GM06990 (cell line): ENCODE measurements around the gene SLC35F5.
A peak's percentile ranks its signal among the peaks of the same experiment; 100 is the strongest.

Source experiments
- DNase-seq: peaks from one replicate; pipeline ENCODE4 v3.0.0-alpha.2; 2011; ENCODE audit not compliant: insufficient read length; ENCODE audit errors: extremely low read depth
- H3K27me3 ChIP-seq: replicated peaks from 2 replicates; pipeline ENCODE4 v1.6.0; 2011; ENCODE audit warnings: low read length; ENCODE audit not compliant: control insufficient read depth, insufficient read depth
- H3K36me3 ChIP-seq: 2 replicates; pipeline ENCODE4 v1.5.1; 2011; ENCODE audit warnings: low read length; ENCODE audit not compliant: control insufficient read depth, insufficient read depth
- H3K4me3 ChIP-seq: replicated peaks from 2 replicates; pipeline ENCODE4 v1.5.1; 2011; ENCODE audit warnings: low read depth, mild to moderate bottlenecking, control low read depth, low read length
- TF ChIP-seq, protein P1 (sequence below): IDR thresholded peaks from 2 replicates; pipeline ENCODE4 v1.5.1; 2011; ENCODE audit warnings: low read length, control low read depth, mild to moderate bottlenecking, inconsistent platforms; ENCODE audit not compliant: insufficient read depth, poor library complexity, severe bottlenecking

SLC35F5 gene

DNA sequence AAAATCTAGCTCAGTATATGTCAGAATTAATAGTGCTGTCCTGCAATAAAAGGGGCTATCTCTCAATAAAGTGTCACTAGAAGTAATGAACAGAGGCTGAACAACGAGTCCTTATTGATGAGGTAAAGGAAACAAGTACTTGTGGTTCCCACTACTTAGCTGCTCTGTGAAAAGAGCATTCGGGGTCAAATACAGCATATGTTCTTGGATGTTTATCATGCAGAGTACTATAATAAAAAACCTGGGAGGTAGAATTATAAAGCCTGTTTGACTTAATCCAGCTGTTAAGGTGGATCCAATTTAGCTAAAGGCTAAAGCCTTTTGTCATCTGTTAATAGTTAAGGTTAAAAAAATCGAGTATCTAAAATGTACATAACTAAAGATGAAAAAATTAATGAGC, 32.4 kb downstream of the SLC35F5 start:
- DNase-seq = no peak
- Histone ChIP-seq H3K4me3 (no peak overlapping the region), H3K36me3 (no peaks in the 10 kb centered on the region; the same call in none of the 2 replicates), H3K27me3 (no peaks in the 10 kb centered on the region)
- TF ChIP-seq, protein P1, sequence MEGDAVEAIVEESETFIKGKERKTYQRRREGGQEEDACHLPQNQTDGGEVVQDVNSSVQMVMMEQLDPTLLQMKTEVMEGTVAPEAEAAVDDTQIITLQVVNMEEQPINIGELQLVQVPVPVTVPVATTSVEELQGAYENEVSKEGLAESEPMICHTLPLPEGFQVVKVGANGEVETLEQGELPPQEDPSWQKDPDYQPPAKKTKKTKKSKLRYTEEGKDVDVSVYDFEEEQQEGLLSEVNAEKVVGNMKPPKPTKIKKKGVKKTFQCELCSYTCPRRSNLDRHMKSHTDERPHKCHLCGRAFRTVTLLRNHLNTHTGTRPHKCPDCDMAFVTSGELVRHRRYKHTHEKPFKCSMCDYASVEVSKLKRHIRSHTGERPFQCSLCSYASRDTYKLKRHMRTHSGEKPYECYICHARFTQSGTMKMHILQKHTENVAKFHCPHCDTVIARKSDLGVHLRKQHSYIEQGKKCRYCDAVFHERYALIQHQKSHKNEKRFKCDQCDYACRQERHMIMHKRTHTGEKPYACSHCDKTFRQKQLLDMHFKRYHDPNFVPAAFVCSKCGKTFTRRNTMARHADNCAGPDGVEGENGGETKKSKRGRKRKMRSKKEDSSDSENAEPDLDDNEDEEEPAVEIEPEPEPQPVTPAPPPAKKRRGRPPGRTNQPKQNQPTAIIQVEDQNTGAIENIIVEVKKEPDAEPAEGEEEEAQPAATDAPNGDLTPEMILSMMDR = no peak

DNA sequence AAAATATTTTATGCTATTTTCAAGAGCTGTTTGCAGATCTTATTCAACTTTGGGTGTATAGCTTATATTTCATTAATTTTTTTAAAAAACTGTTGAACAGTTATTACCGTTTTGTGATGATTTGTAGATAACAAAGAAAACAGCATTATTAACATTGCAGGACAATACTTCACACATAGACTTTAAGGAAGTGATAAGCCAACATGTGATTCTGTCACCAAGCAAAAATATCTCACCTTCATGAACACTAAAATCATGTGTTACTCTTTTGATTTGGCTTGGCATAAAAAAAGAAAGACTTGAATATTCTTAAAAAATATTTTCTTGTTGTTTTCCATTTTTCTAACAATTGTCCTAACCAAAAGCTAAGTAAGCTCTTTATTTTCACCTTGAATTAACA, 33.0 kb downstream of the SLC35F5 start:
- no peak for DNase-seq
- no peaks in the 10 kb centered on the region; the same call in none of the 2 replicates for H3K36me3 ChIP-seq
- TF ChIP-seq, protein P1 = no peak
- H3K27me3 ChIP-seq = no peaks in the 10 kb centered on the region
- H3K4me3 ChIP-seq = no peak overlapping the region

DNA sequence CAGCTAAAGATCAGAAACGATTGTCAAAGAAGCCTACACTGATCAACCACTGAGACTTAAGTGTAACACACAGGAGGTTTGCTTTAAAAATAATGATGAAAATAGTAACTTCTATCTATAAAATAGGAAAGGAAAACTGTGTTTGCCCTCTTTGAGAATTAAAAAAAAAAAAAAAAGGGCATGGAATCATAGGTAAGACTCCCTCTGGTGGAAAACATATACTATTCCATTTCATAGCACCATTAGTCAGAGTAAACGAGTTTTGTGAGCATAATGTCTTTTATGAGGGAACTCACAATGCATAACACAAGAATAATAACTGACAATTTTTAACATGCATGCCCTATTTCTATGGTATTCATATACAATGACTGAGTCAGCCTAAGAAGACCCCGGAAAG, 36.3 kb downstream of the SLC35F5 start:
- Histone ChIP-seq H3K27me3 (no peaks in the 10 kb centered on the region), H3K36me3 (peaks cover 2% of the 10 kb centered on the region), H3K4me3 (no peak overlapping the region)
- TF ChIP-seq, protein P1 = peak; percentile 21
- no peak for DNase-seq

DNA sequence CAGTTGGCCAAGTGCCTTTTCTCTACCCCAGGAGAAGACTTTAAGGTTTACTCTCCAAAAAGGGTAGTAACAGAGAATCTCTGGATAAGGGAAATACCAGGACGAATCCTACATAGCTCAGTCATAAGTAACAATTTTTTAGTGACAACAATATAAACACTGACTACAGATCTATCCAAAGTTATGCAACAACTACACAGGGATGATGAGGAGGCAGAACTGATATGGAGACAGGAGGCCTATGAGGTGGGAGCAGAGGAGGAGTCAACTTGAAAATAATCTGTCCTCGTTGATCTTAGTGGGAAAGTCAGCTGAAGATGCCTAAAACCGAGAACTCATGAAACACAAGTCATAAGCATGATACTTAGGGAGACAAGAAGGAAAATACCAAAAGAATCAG, 40.2 kb downstream of the SLC35F5 start:
- Histone ChIP-seq H3K27me3 (no peaks in the 10 kb centered on the region), H3K36me3 (peaks cover 2% of the 10 kb centered on the region), H3K4me3 (no peak overlapping the region)
- DNase-seq = no peak
- TF ChIP-seq, protein P1 = no peak

DNA sequence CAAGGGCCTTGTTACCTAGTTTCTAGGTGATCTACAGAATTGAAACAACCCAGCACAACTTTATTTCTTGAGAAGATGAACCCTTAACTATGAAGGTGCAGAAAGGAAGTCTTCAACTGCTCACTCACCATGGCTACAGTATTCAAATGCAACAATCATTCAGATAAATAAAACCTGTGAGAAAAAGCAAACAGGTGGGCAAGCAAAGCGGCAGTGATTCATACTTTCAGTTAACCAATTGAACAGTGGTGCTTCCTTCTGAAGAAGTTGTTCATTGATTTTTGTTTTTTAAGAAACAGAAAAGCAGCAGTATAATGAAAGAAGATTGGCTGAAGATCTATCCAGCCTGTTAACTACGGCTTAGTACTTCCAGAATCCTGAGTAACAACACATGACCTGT, 43.5 kb downstream of the SLC35F5 start:
- Histone ChIP-seq H3K27me3 (no peaks in the 10 kb centered on the region), H3K36me3 (peaks cover 2% of the 10 kb centered on the region; the same call in 1 of the 2 replicates), H3K4me3 (no peak overlapping the region)
- TF ChIP-seq, protein P1 = no peak
- no peak for DNase-seq

DNA sequence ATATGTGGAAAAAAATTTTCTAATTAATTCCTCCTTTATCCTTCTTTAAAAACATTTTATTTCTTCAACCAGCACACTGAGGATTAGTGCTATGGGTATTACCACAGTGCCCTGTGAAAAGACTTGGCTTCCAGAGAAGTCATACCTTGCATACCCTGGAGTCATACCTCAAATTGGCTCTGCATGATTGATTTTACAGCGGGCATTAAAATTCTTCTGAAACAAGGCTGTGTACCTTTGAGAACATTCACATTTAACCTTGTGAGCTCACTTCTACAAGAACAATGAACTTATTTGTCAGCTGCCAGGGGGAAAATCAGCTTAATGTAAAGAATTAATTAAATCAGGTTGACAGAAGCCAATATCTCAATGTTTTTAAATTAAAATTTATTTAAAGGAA, 44.6 kb downstream of the SLC35F5 start:
- no peaks in the 10 kb centered on the region for H3K27me3 ChIP-seq
- no peak overlapping the region for H3K4me3 ChIP-seq
- TF ChIP-seq, protein P1 = no peak
- no peaks in the 10 kb centered on the region; the same call in 1 of the 2 replicates for H3K36me3 ChIP-seq
- no peak for DNase-seq
